ENCODE data around the gene PRR5L.
A peak's percentile ranks its signal among the peaks of the same experiment; 100 is the strongest.

The PRR5L gene

GRCh38 chr11:36289226-36289852 lies 6.7 kb upstream of the PRR5L start, which contains the start of gene COMMD9:
Gene COMMD9 (minus strand): TSS chr11:36289424. CDS start chr11:36289412, 12 bp downstream.
- peak; percentile 93 to 94 for DNase-seq (ENCODE audit: low read depth in 2 of 2)
- no peak for TF ChIP-seq CTCF (IDR thresholded peaks at IDR 0.05; ENCODE audit: low read depth, low read length)
- peak within 1 kb of the TSS; percentile 72 to 74 for H3K4me3 ChIP-seq (replicated peaks in 1 of 2; ENCODE audit: low read depth in 2 of 2, low read length in 2 of 2)

GRCh38 chr11:36292311-36292722 lies 3.8 kb upstream of the PRR5L start:
- peak; percentile 63 to 73 for DNase-seq (ENCODE audit: low read depth in 2 of 2)
- peak; percentile 39 for TF ChIP-seq CTCF (IDR thresholded peaks at IDR 0.05; ENCODE audit: low read depth, low read length)
- no peak overlapping the region for H3K4me3 ChIP-seq (replicated peaks in 1 of 2; ENCODE audit: low read depth in 2 of 2, low read length in 2 of 2)

GRCh38 chr11:36296884-36297543 lies 926 bp downstream of the PRR5L start:
- TF ChIP-seq CTCF (IDR thresholded peaks at IDR 0.05; ENCODE audit: low read depth, low read length): no peak
- no peak overlapping the region for H3K4me3 ChIP-seq (replicated peaks in 1 of 2; ENCODE audit: low read depth in 2 of 2, low read length in 2 of 2)

GRCh38 chr11:36300650-36301049 lies 4.6 kb downstream of the PRR5L start:
- peak; percentile 47 to 91 for DNase-seq (ENCODE audit: low read depth in 2 of 2)
- no peak overlapping the region for H3K4me3 ChIP-seq (replicated peaks in 1 of 2; ENCODE audit: low read depth in 2 of 2, low read length in 2 of 2)
- TF ChIP-seq CTCF (IDR thresholded peaks at IDR 0.05; ENCODE audit: low read depth, low read length): no peak

More at GRCh38 chr11:36296884-36297543, 926 bp downstream of the PRR5L start:
- DNase-seq (ENCODE audit: low read depth in 2 of 2): peak; percentile 96 to 97

GRCh38 chr11:36304351-36304750 lies 8.3 kb downstream of the PRR5L start:
- peak; percentile 10 to 27 for DNase-seq (ENCODE audit: low read depth in 2 of 2)
- TF ChIP-seq CTCF (IDR thresholded peaks at IDR 0.05; ENCODE audit: low read depth, low read length): no peak

GRCh38 chr11:36305047-36305446 lies 9.0 kb downstream of the PRR5L start:
- no peak for TF ChIP-seq CTCF (IDR thresholded peaks at IDR 0.05; ENCODE audit: low read depth, low read length)
- DNase-seq (ENCODE audit: low read depth in 2 of 2): no peak
- H3K4me3 ChIP-seq (replicated peaks in 1 of 2; ENCODE audit: low read depth in 2 of 2, low read length in 2 of 2): no peak overlapping the region

More at GRCh38 chr11:36304351-36304750, 8.3 kb downstream of the PRR5L start:
- no peak overlapping the region for H3K4me3 ChIP-seq (replicated peaks in 1 of 2; ENCODE audit: low read depth in 2 of 2, low read length in 2 of 2)

Measured in cardiac fibroblast (primary cell).